ENCODE measurements around the gene OR9Q1. TPM values are rescaled to one million over a fixed set of nuclear protein-coding genes. Genes with fewer than 3 reads are reported as not detected.

The OR9Q1 gene
- polyA plus RNA-seq (2011; rRNA removed) (not detected in 2 replicates), polyA plus RNA-seq (2017; fragmentation: RNase III; extraction: RNeasy Plus Mini Kit Qiagen cat#74134 plus additional on column Dnase treatment) (not detected in 3 replicates), polyA minus RNA-seq (2011; rRNA and poly(A)+ RNA removed) (not detected in 2 replicates)
- polyA plus RNA-seq (2012; cell fraction: cytosol; rRNA removed), result not detected in 2 replicates
- not detected in 2 replicates for polyA plus RNA-seq (2012; cell fraction: nucleus; rRNA removed)

GRCh38 chr11:58023435-58023931, at the start of gene OR9Q1:
Gene OR9Q1 (plus strand): TSS chr11:58023881. CDS start chr11:58179445, 155,564 bp downstream.
- ChIA-PET CTCF (no interaction called here), POLR2A (no interaction called here)
- Histone ChIP-seq H3K4me1 (no peaks in the 10 kb centered on the region), H3K27ac (no peak within 1 kb of the TSS), H3K4me2 (no peak within 1 kb of the TSS), H3K9me3 (no peaks in the 10 kb centered on the region), H3K4me3 (no peak within 1 kb of the TSS)
- FAIRE-seq (no peak), DNase-seq (ENCODE audit: low read depth in 1 of 2, low spot score in 1 of 2) (no peak), ATAC-seq (no peak)
- WGBS (ENCODE audit: missing lambda C conversion rate), result 50% methylated on average over 5 of the region's 5 CpGs
- TF ChIP-seq RAD21 (conservative IDR thresholded peaks at IDR 0.05 in 1 of 2, IDR thresholded peaks at IDR 0.05 in 1 of 2), result no peak
- no peak for TF ChIP-seq HOXB13 (CRISPR knock-in tag; IDR thresholded peaks at IDR 0.05; ENCODE audit: low read depth)
- TF ChIP-seq ZFP36 (IDR thresholded peaks at IDR 0.05; ENCODE audit: borderline replicate concordance, partially characterized antibody), result no peak
- no peak for TF ChIP-seq KDM5A (IDR thresholded peaks at IDR 0.05)
- no peak for TF ChIP-seq JUN (IDR thresholded peaks at IDR 0.05)
- no peak for TF ChIP-seq ESRRA (IDR thresholded peaks at IDR 0.05; ENCODE audit: borderline replicate concordance, low read length)
- TF ChIP-seq BHLHE40 (IDR thresholded peaks at IDR 0.05; ENCODE audit: low read depth, low read length), result no peak
- TF ChIP-seq ZC3H11A (IDR thresholded peaks at IDR 0.05), result no peak
- no peak for TF ChIP-seq RCOR1 (IDR thresholded peaks at IDR 0.05; ENCODE audit: low read depth, low read length)
- TF ChIP-seq TP53 (CRISPR knock-in tag; IDR thresholded peaks at IDR 0.05), result no peak
- no peak for TF ChIP-seq RFX5 (IDR thresholded peaks at IDR 0.05)
- TF ChIP-seq NPAS2 (CRISPR knock-in tag; IDR thresholded peaks at IDR 0.05; ENCODE audit: borderline replicate concordance), result no peak
- no peak for TF ChIP-seq MAFK (IDR thresholded peaks at IDR 0.05; ENCODE audit: partially characterized antibody)
- TF ChIP-seq REST (IDR thresholded peaks at IDR 0.05), result no peak
- TF ChIP-seq FOSL2 (IDR thresholded peaks at IDR 0.05), result no peak
- TF ChIP-seq FOSL2 (CRISPR knock-in tag; IDR thresholded peaks at IDR 0.05), result no peak
- no peak for TF ChIP-seq MYC (IDR thresholded peaks at IDR 0.05; ENCODE audit: borderline replicate concordance, low read length)

- Histone ChIP-seq H3K4me1 (no peaks in the 10 kb centered on the region), H3K9me3 (no peaks in the 10 kb centered on the region), H3K4me2 (no peak overlapping the region), H3K4me3 (no peak overlapping the region), H3K27ac (no peak overlapping the region)
- 4% methylated on average over 1 of the region's 1 CpG for WGBS (ENCODE audit: missing lambda C conversion rate)
- no peak for DNase-seq (ENCODE audit: low read depth in 1 of 2, low spot score in 1 of 2)
- FAIRE-seq, result no peak
- ChIA-PET CTCF (no interaction called here), POLR2A (no interaction called here)
- no peak for ATAC-seq
- TF ChIP-seq RFX5 (IDR thresholded peaks at IDR 0.05) (no peak), PHF8 (IDR thresholded peaks at IDR 0.05; ENCODE audit: borderline replicate concordance, low read depth) (no peak)
Measured at GRCh38 chr11:57974132-57974531, 49.5 kb upstream of the OR9Q1 start.

GRCh38 chr11:57974848-57975601, 48.7 kb upstream of the OR9Q1 start:
- POLR2A ChIA-PET, result no interaction called here
- no peak for FAIRE-seq
- no peak for ATAC-seq
- Histone ChIP-seq H3K4me2 (no peak overlapping the region), H3K4me3 (no peak overlapping the region), H3K4me1 (no peaks in the 10 kb centered on the region), H3K27ac (no peak overlapping the region), H3K9me3 (no peaks in the 10 kb centered on the region)
- no peak for DNase-seq (ENCODE audit: low read depth in 1 of 2, low spot score in 1 of 2)
- WGBS (ENCODE audit: missing lambda C conversion rate), result 66% methylated on average over 15 of the region's 15 CpGs
- CTCF ChIA-PET, result no interaction called here
- TF ChIP-seq BHLHE40 (IDR thresholded peaks at IDR 0.05; ENCODE audit: low read depth, low read length), result no peak
- TF ChIP-seq GATA3 (IDR thresholded peaks at IDR 0.05; ENCODE audit: borderline replicate concordance), result no peak
- no peak for TF ChIP-seq USF2 (IDR thresholded peaks at IDR 0.05)
- TF ChIP-seq JUNB (IDR thresholded peaks at IDR 0.05), result no peak
- no peak for TF ChIP-seq HES2 (IDR thresholded peaks at IDR 0.05)
- TF ChIP-seq TP53 (CRISPR knock-in tag; IDR thresholded peaks at IDR 0.05), result no peak
- no peak for TF ChIP-seq POLR2A (IDR thresholded peaks at IDR 0.05; ENCODE audit: low read length)
- no peak for TF ChIP-seq SMC3 (IDR thresholded peaks at IDR 0.05)
- no peak for TF ChIP-seq ELK1 (IDR thresholded peaks at IDR 0.05; ENCODE audit: low read depth, low read length)
- TF ChIP-seq RFX5 (IDR thresholded peaks at IDR 0.05), result no peak
